Vagina (tissue), 2 donors: ENCODE results near the gene MAPKBP1. TPM values are rescaled to one million over a fixed set of nuclear protein-coding genes. Genes with fewer than 3 reads are reported as not detected.

Experiments
- DNase-seq, 2 donors: peaks; one replicate each; pipeline ENCODE4 v3.0.0-alpha.2; 2017; ENCODE audit errors: extremely low spot score in 2 of 2
- H3K27ac ChIP-seq: fragments of 200-600 bp; sonication (generic); one replicate; pipeline ENCODE4 v1.5.1; 2019
- H3K27me3 ChIP-seq: fragments of 200-600 bp; sonication (generic); one replicate; pipeline ENCODE4 v1.5.1; 2019
- H3K36me3 ChIP-seq, 2 donors: fragments of 200-600 bp; sonication (generic); one replicate each; pipeline ENCODE4 v1.5.1; 2017 to 2019
- H3K4me1 ChIP-seq: fragments of 200-600 bp; sonication (generic); one replicate; pipeline ENCODE4 v1.5.1; 2019
- H3K4me3 ChIP-seq, 2 donors: fragments of 200-600 bp; sonication (generic); 1 replicate in 1 of 2; 2 replicates in 1 of 2; pipeline ENCODE4 v1.5.1; 2016 to 2019
- H3K9me3 ChIP-seq: fragments of 200-600 bp; sonication (generic); one replicate; pipeline ENCODE4 v1.5.1; 2019
- POLR2A ChIP-seq, 2 donors: fragments of 450-650 bp; IDR thresholded peaks; one replicate each; pipeline ENCODE4 v1.6.1; 2017; ENCODE audit warnings: antibody characterized with exemption in 2 of 2, mild to moderate bottlenecking in 2 of 2, moderate library complexity in 2 of 2
- POLR2AphosphoS5 ChIP-seq, 2 donors: sonication (generic); formaldehyde crosslinking; IDR thresholded peaks; one replicate each; pipeline ENCODE4 v1.9.0; 2017; ENCODE audit warnings: antibody characterized with exemption in 2 of 2, mild to moderate bottlenecking in 2 of 2, low read depth in 1 of 2; ENCODE audit not compliant: insufficient read depth in 1 of 2
- intact Hi-C: fragments of 100-400 bp; cut with DNase I; formaldehyde crosslinking; loops from one replicate; pipeline ENCODE4 v1.15.1; 2023
- total RNA-seq: library from RNA; depleted of rRNA; stranded (reverse); fragments of >200 nt; gene quantifications from one replicate; pipeline ENCODE4 v1.2.3, GENCODE V29; 2016
- TF ChIP-seq, protein P1 (sequence below), 3 experiments: fragments of 450-650 bp in 2 of 3; fragments of 200-600 bp in 1 of 3; sonication (generic) in 1 of 3; IDR thresholded peaks; one replicate each; pipeline ENCODE4 v1.5.1; 2017 to 2019; ENCODE audit warnings: antibody characterized with exemption in 3 of 3, mild to moderate bottlenecking in 2 of 3, moderate library complexity in 2 of 3

Gene MAPKBP1
- total RNA-seq, 1 donor from 2014 or later: 35.8 TPM

DNA sequence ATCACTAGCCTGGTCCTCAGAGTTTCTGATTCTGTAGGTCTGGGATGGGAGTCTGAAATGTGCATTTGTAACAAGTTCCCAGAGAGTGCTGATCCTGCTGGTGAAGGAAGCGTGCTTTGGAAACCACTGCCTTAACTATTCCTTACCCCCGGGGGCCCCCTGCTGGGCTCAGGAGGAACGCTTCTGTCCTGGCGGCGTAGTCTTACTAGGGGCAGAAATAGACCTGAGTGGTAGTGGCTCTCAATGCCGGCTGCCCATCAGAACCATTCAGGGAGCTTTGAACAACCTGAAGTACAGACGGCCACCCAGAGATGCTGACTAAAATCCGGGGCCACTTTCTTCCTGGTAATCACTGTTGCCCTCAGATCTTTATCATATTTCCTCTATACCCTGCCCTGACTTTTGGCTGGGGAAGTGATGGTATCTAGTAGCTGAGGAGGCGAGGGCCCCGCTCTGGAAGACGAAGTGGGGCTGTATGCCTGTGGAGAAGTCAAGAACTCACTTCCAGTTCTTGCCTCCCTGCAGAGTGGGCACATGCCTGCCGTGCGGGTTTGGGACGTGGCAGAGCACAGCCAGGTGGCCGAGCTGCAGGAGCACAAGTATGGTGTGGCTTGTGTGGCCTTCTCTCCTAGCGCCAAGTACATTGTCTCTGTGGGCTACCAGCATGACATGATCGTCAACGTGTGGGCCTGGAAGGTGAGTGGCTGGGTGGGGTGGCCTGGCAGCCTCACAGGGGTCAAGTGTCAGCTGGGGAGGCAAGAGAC, 37.3 kb downstream of the MAPKBP1 start:
- H3K4me1 ChIP-seq: peaks cover 9% of the 10 kb centered on the region
- TF ChIP-seq, protein P1, sequence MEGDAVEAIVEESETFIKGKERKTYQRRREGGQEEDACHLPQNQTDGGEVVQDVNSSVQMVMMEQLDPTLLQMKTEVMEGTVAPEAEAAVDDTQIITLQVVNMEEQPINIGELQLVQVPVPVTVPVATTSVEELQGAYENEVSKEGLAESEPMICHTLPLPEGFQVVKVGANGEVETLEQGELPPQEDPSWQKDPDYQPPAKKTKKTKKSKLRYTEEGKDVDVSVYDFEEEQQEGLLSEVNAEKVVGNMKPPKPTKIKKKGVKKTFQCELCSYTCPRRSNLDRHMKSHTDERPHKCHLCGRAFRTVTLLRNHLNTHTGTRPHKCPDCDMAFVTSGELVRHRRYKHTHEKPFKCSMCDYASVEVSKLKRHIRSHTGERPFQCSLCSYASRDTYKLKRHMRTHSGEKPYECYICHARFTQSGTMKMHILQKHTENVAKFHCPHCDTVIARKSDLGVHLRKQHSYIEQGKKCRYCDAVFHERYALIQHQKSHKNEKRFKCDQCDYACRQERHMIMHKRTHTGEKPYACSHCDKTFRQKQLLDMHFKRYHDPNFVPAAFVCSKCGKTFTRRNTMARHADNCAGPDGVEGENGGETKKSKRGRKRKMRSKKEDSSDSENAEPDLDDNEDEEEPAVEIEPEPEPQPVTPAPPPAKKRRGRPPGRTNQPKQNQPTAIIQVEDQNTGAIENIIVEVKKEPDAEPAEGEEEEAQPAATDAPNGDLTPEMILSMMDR (IDR thresholded peaks at IDR 0.05): peak; percentile 74 to 91 (median 82)
- TF ChIP-seq POLR2A (IDR thresholded peaks at IDR 0.05) (no peak), POLR2AphosphoS5 (IDR thresholded peaks at IDR 0.05; ENCODE audit: insufficient read depth in 1 of 2, low read depth in 1 of 2) (peak in 1 of 2 donors; percentile 39)
- intact Hi-C loops: loop anchor here (5.0 kb wide), 2 partner anchors 39 to 209 kb away; partner anchors contain the start of gene MAPKBP1
- no peak for DNase-seq
- no peak overlapping the region for H3K4me3 ChIP-seq
- no peak overlapping the region for H3K27ac ChIP-seq
- H3K9me3 ChIP-seq: no peaks in the 10 kb centered on the region
- H3K36me3 ChIP-seq: peaks cover 0 to 29% of the 10 kb centered on the region in 2 donors
- H3K27me3 ChIP-seq: no peaks in the 10 kb centered on the region

DNA sequence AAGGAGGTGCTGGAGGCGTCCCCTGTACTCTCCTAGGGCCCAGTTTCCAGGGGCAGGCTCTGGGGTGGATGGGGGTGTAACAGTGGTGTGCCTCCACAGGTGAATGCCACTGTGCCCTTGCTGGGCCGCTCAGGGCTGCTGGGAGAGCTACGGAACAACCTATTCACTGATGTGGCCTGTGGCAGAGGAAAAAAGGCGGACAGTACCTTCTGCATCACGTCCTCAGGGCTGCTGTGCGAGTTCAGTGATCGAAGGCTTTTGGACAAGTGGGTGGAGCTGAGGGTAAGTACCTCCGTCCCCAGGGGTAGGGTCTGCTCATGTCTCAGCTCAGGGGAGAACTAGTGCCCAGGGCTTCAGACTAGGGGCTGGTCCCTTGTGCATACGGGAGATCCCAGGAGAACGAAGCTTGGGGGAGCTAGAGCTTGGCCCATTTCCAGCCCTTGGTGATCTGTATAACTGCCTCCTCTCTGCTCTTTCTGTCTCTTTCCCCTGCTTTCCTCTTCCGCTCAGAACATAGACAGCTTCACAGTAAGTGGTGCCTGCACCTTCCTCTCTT, 38.6 kb downstream of the MAPKBP1 start:
- Histone ChIP-seq H3K4me1 (peaks cover 6% of the 10 kb centered on the region), H3K27ac (no peak overlapping the region), H3K4me3 (no peak overlapping the region), H3K36me3 (peaks cover 0 to 42% of the 10 kb centered on the region in 2 donors), H3K9me3 (no peaks in the 10 kb centered on the region), H3K27me3 (no peaks in the 10 kb centered on the region)
- TF ChIP-seq POLR2AphosphoS5 (IDR thresholded peaks at IDR 0.05; ENCODE audit: insufficient read depth in 1 of 2, low read depth in 1 of 2) (no peak), POLR2A (IDR thresholded peaks at IDR 0.05) (no peak)
- TF ChIP-seq, protein P1 (IDR thresholded peaks at IDR 0.05): no peak
- intact Hi-C loops: loop anchor here (5.0 kb wide), 2 partner anchors 41 to 211 kb away; partner anchors contain the start of gene MAPKBP1
- DNase-seq: no peak

DNA sequence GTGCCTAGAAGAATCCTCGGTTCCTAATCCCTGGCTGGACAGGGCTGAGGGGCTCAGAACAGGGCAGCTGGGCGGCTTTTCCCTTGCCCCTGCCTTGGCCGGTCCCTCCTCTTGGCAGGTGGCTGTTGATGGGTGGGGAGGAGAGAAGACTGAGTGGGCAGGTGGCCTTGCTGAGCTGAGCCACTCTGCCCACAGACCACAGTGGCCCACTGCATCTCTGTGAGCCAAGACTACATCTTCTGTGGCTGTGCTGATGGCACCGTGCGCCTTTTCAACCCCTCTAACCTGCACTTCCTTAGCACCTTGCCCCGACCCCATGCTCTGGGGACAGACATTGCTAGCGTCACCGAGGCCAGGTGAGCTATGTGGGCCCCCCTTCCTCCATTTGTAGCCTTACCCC, 39.1 kb downstream of the MAPKBP1 start:
- H3K4me3 ChIP-seq: no peak overlapping the region
- no peaks in the 10 kb centered on the region for H3K27me3 ChIP-seq
- no peaks in the 10 kb centered on the region for H3K9me3 ChIP-seq
- TF ChIP-seq POLR2A (IDR thresholded peaks at IDR 0.05): no peak
- no peak for TF ChIP-seq POLR2AphosphoS5 (IDR thresholded peaks at IDR 0.05; ENCODE audit: insufficient read depth in 1 of 2, low read depth in 1 of 2)
- TF ChIP-seq, protein P1 (IDR thresholded peaks at IDR 0.05): no peak
- intact Hi-C loops: loop anchor here (5.0 kb wide), 2 partner anchors 41 to 211 kb away; partner anchors contain the start of gene MAPKBP1
- H3K36me3 ChIP-seq: peaks cover 0 to 47% of the 10 kb centered on the region in 2 donors
- DNase-seq: no peak
- peaks cover 6% of the 10 kb centered on the region for H3K4me1 ChIP-seq
- no peak overlapping the region for H3K27ac ChIP-seq

DNA sequence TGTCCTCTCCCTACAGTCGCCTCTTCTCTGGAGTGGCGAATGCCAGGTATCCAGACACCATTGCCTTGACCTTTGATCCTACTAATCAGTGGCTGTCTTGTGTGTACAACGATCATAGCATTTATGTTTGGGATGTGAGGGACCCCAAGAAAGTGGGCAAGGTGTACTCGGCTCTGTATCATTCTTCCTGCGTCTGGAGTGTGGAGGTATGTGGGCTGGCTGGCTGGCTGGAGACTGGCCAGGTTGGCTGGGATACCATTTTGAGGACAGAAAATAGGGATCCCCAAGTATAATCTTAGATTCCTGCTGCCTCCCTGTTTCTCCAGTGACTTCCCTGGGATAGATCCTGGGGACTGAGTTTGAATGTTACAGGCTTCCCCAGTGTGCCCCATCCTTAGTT, 40.2 kb downstream of the MAPKBP1 start:
- H3K36me3 ChIP-seq: peaks cover 0 to 57% of the 10 kb centered on the region in 2 donors
- no peaks in the 10 kb centered on the region for H3K27me3 ChIP-seq
- no peak for DNase-seq
- intact Hi-C loops: loop anchor here (5.0 kb wide), 2 partner anchors 42 to 212 kb away; partner anchors contain the start of gene MAPKBP1
- no peaks in the 10 kb centered on the region for H3K9me3 ChIP-seq
- H3K4me3 ChIP-seq: no peak overlapping the region
- H3K27ac ChIP-seq: no peak overlapping the region
- TF ChIP-seq, protein P1 (IDR thresholded peaks at IDR 0.05): no peak
- TF ChIP-seq POLR2A (IDR thresholded peaks at IDR 0.05) (no peak), POLR2AphosphoS5 (IDR thresholded peaks at IDR 0.05; ENCODE audit: insufficient read depth in 1 of 2, low read depth in 1 of 2) (no peak)
- H3K4me1 ChIP-seq: peaks cover 6% of the 10 kb centered on the region
